Natural killer cell treated with Interleukin-12 subunit alpha and Interleukin-12 subunit beta and Interleukin-15 and Interleukin-18, amount 100 ng/mL, for 72 hours (primary cell): ENCODE measurements around the gene WASHC3. TPM values are rescaled to one million over a fixed set of nuclear protein-coding genes. Genes with fewer than 3 reads are reported as not detected.
"Not testable (repeated sequence)": the region's sequence is repeated elsewhere in the genome, so short reads cannot be mapped to it uniquely, and the experiment has no call there.

Experiments used
- ATAC-seq, 2 donors: fragments of 150-1000 bp; cut with Tn5 transposase in 1 of 2; sonication (Bioruptor Pico), chemical (Tn5 transposase) in 1 of 2; 2 replicates each; pipeline ENCODE4 v1.10.0; 2021
- DNase-seq: peaks from one replicate; pipeline ENCODE4 v3.0.0; 2022; ENCODE audit warnings: low spot score
- H3K27ac Mint-ChIP-seq, 2 donors: 1 replicate in 1 of 2; 2 replicates in 1 of 2; pipeline ENCODE4 v1.8.0; 2022; ENCODE audit warnings: mixed read lengths in 2 of 2, mild to moderate bottlenecking in 1 of 2, moderate library complexity in 1 of 2
- H3K27me3 Mint-ChIP-seq, 2 donors: 1 replicate in 1 of 2; 2 replicates in 1 of 2; pipeline ENCODE4 v1.8.0; 2022; ENCODE audit warnings: mixed read lengths in 2 of 2
- H3K36me3 Mint-ChIP-seq: one replicate; pipeline ENCODE4 v1.8.0; 2022; ENCODE audit warnings: mixed read lengths
- H3K4me1 Mint-ChIP-seq, 2 donors: 1 replicate in 1 of 2; 2 replicates in 1 of 2; pipeline ENCODE4 v1.8.0; 2022; ENCODE audit warnings: low read depth in 2 of 2, mixed read lengths in 2 of 2, mild to moderate bottlenecking in 1 of 2
- H3K4me3 Mint-ChIP-seq: one replicate; pipeline ENCODE4 v1.8.0; 2022; ENCODE audit warnings: mixed read lengths
- H3K9me3 Mint-ChIP-seq: 2 replicates; pipeline ENCODE4 v1.8.0; 2022; ENCODE audit warnings: mixed read lengths
- total RNA-seq, 2 donors: library from RNA; stranded (reverse); gene quantifications; one replicate each; pipeline ENCODE4 v1.2.3, GENCODE V29; 2022

The WASHC3 gene
- total RNA-seq, 2 donors from 2014 or later: 21.0 to 38.2 TPM

GRCh38 chr12:102026728-102027127 lies 35.1 kb downstream of the WASHC3 start:
- ATAC-seq: no peak

DNA sequence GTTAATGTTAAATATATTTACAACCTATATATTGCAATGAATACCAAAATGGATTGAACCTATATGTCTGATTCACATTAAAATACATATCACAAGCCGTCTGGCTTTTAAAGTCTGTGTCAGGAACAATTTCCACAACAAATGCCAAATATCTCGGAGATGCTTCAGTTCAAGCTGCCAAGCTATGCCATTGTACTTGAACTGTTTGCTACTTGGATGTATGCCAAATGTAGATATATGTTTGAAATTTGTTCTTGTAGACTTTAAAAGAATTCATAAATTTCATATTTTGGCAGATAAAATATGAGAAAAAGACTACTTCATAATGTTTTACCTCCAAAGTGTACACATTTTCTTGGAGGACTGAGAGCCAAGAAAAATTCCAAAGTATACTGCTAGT lies 37.0 kb downstream of the WASHC3 start:
- no peak for DNase-seq
- no peaks in the 10 kb centered on the region for H3K4me1 Mint-ChIP-seq
- no peaks in the 10 kb centered on the region for H3K9me3 Mint-ChIP-seq
- H3K27ac Mint-ChIP-seq: no peak overlapping the region
- no peak overlapping the region for H3K4me3 Mint-ChIP-seq
- H3K36me3 Mint-ChIP-seq: peaks cover 10% of the 10 kb centered on the region
- no peaks in the 10 kb centered on the region for H3K27me3 Mint-ChIP-seq
- no peak for ATAC-seq

More at GRCh38 chr12:102026728-102027127, 35.1 kb downstream of the WASHC3 start:
- Mint-ChIP-seq H3K4me1 (no peaks in the 10 kb centered on the region), H3K27me3 (no peaks in the 10 kb centered on the region), H3K4me3 (no peak overlapping the region), H3K27ac (no peak overlapping the region), H3K36me3 (peaks cover 10% of the 10 kb centered on the region), H3K9me3 (no peaks in the 10 kb centered on the region)
- DNase-seq: no peak

GRCh38 chr12:102023343-102023930 lies 38.4 kb downstream of the WASHC3 start:
- no peaks in the 10 kb centered on the region for H3K9me3 Mint-ChIP-seq
- no peak for ATAC-seq
- H3K27me3 Mint-ChIP-seq: no peaks in the 10 kb centered on the region
- H3K4me1 Mint-ChIP-seq: no peaks in the 10 kb centered on the region
- H3K36me3 Mint-ChIP-seq: peaks cover 6% of the 10 kb centered on the region
- no peak overlapping the region for H3K27ac Mint-ChIP-seq
- no peak for DNase-seq
- H3K4me3 Mint-ChIP-seq: no peak overlapping the region

GRCh38 chr12:102022286-102022685 lies 39.5 kb downstream of the WASHC3 start:
- no peaks in the 10 kb centered on the region for H3K9me3 Mint-ChIP-seq
- no peak for ATAC-seq
- H3K27ac Mint-ChIP-seq: no peak overlapping the region
- no peaks in the 10 kb centered on the region for H3K27me3 Mint-ChIP-seq
- no peak overlapping the region for H3K4me3 Mint-ChIP-seq
- no peaks in the 10 kb centered on the region for H3K4me1 Mint-ChIP-seq
- DNase-seq: no peak
- H3K36me3 Mint-ChIP-seq: peaks cover 6% of the 10 kb centered on the region

- no peak overlapping the region for H3K27ac Mint-ChIP-seq
- H3K4me3 Mint-ChIP-seq: no peak overlapping the region
- peaks cover 6% of the 10 kb centered on the region for H3K36me3 Mint-ChIP-seq
- no peak for DNase-seq
- H3K4me1 Mint-ChIP-seq: no peaks in the 10 kb centered on the region
- no peaks in the 10 kb centered on the region for H3K9me3 Mint-ChIP-seq
- no peaks in the 10 kb centered on the region for H3K27me3 Mint-ChIP-seq
- ATAC-seq: no peak
Measured at GRCh38 chr12:102021540-102022246, 40.1 kb downstream of the WASHC3 start.

GRCh38 chr12:102018607-102019006 lies 43.2 kb downstream of the WASHC3 start:
- H3K4me1 Mint-ChIP-seq, H3K27ac Mint-ChIP-seq, H3K9me3 Mint-ChIP-seq, H3K27me3 Mint-ChIP-seq, H3K4me3 Mint-ChIP-seq, H3K36me3 Mint-ChIP-seq, DNase-seq, ATAC-seq: not testable (repeated sequence)

- ATAC-seq (peak in 1 of 2 donors; percentile 82), DNase-seq (no peak)
- H3K4me1 Mint-ChIP-seq: no peaks in the 10 kb centered on the region
- no peaks in the 10 kb centered on the region for H3K36me3 Mint-ChIP-seq
- no peaks in the 10 kb centered on the region for H3K9me3 Mint-ChIP-seq
- H3K27ac Mint-ChIP-seq: no peak overlapping the region
- no peak overlapping the region for H3K4me3 Mint-ChIP-seq
- no peaks in the 10 kb centered on the region for H3K27me3 Mint-ChIP-seq
Measured at GRCh38 chr12:102016472-102016871, 45.3 kb downstream of the WASHC3 start.

DNA sequence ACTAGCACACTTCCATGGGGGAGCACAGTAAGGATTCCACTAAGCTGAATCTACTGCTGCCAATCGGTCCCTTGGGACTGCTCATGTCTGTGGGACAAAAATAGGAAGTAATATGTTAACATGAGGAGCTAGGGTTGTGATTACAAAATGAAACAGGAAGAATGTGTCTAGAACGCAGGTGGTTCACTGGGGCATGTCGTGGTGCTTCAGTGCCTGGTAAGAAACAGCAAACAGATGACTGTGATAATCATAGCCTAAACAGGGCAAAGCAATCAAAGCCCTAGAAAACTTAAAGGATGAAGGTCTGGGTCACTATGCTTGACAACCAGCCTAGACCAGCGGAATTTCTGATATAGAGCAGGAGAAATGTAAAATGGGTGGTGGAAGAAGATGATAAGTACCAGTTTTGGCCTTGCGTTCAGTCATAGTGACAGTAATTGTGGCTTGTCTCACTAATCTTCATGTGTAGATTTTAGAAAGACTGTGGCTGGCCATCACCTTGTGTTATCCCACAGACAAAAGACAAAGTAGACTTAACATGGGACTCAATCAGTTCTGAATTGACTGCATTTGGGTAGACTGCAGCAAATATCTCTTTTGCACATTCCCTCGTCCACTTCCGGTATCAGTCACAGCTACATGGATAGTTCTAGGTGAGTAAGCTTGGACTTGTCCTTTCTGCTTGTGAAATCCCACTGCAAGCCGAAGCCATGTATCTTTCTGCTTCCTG lies 51.4 kb downstream of the WASHC3 start:
- peaks cover 5% of the 10 kb centered on the region for H3K36me3 Mint-ChIP-seq
- no peaks in the 10 kb centered on the region for H3K9me3 Mint-ChIP-seq
- no peak overlapping the region for H3K27ac Mint-ChIP-seq
- peaks cover 0 to 5% of the 10 kb centered on the region in 2 donors for H3K4me1 Mint-ChIP-seq
- no peak overlapping the region for H3K4me3 Mint-ChIP-seq
- no peaks in the 10 kb centered on the region for H3K27me3 Mint-ChIP-seq
- DNase-seq: no peak
- no peak for ATAC-seq

DNA sequence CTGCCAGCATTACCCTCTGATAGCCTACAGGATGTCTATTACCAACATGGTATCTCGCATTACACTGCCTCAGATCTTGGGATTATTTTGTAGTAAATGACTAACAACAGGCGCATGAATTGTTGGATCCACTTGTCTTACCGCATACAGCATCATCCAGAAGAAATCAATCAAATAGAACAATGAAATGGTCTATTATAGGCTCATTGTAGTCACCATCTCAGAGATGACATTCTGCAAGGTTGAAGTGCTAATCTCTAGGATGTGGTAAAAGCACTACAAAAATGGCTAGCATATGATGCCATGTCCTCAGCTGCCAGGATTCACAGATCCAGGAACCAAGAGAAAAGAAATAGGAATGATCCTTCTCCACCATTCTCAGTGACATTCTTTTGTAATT lies 52.0 kb downstream of the WASHC3 start:
- Mint-ChIP-seq H3K36me3 (peaks cover 5% of the 10 kb centered on the region), H3K4me3 (no peak overlapping the region), H3K4me1 (peaks cover 0 to 5% of the 10 kb centered on the region in 2 donors), H3K9me3 (no peaks in the 10 kb centered on the region), H3K27ac (no peak overlapping the region), H3K27me3 (no peaks in the 10 kb centered on the region)
- DNase-seq: no peak
- no peak for ATAC-seq

DNA sequence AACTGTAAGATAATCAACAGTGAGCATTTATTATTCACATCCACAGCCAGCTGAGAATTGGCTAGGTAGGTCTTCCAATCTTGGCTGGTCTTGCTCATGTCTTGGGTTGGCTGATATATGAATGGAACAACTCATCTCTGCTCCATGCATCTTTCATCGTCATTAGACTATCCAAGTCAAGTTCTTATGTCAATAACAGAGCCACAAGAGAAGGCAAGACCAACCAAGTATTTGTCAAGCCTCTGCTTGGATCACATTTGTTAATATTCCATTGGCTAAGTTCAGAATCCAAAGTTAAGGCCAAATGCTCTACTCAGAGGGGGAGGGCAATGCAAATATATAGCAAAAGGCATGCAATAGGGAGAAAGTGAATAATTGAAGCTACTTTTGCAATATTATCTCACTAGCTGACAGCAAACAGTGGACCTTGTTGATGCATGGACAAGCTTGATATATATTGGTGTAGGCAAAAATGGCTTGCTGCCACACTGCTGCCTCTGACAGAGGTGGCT lies 53.1 kb downstream of the WASHC3 start:
- Mint-ChIP-seq H3K4me1 (peaks cover 0 to 5% of the 10 kb centered on the region in 2 donors), H3K4me3 (no peak overlapping the region), H3K27ac (no peak overlapping the region), H3K27me3 (no peaks in the 10 kb centered on the region), H3K9me3 (no peaks in the 10 kb centered on the region), H3K36me3 (peaks cover 5% of the 10 kb centered on the region)
- no peak for DNase-seq
- ATAC-seq: no peak

- Mint-ChIP-seq H3K9me3 (no peaks in the 10 kb centered on the region), H3K4me3 (no peak overlapping the region), H3K36me3 (peaks cover 5% of the 10 kb centered on the region), H3K27me3 (no peaks in the 10 kb centered on the region), H3K4me1 (peaks cover 0 to 2% of the 10 kb centered on the region in 2 donors), H3K27ac (no peak overlapping the region)
- DNase-seq (no peak), ATAC-seq (no peak)
Measured at GRCh38 chr12:102005256-102005655, 56.5 kb downstream of the WASHC3 start.

DNA sequence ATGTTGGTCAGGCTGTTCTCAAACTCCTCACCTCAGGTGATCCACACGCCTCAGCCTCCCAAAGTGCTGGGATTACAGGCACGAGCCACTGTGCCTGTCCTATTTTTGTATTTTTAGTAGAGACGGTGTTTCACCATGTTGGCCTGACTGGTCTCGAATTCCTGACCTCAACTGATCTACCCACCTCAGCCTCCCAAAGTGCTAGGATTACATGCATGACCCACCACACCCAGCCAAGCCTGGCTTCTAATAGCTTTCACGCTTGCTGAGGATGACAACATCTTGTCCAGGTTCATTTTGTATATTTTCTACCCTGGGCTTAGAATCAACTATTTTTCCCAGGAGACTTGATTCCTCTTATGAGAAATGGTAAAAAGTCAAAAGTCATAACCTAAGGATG lies 64.7 kb downstream of the WASHC3 start:
- ATAC-seq: no peak
- H3K27ac Mint-ChIP-seq: no peak overlapping the region
- H3K36me3 Mint-ChIP-seq: no peaks in the 10 kb centered on the region
- no peaks in the 10 kb centered on the region for H3K9me3 Mint-ChIP-seq
- H3K4me3 Mint-ChIP-seq: no peak overlapping the region
- DNase-seq: no peak
- H3K27me3 Mint-ChIP-seq: peaks cover 19 to 29% of the 10 kb centered on the region in 2 donors
- no peaks in the 10 kb centered on the region for H3K4me1 Mint-ChIP-seq

DNA sequence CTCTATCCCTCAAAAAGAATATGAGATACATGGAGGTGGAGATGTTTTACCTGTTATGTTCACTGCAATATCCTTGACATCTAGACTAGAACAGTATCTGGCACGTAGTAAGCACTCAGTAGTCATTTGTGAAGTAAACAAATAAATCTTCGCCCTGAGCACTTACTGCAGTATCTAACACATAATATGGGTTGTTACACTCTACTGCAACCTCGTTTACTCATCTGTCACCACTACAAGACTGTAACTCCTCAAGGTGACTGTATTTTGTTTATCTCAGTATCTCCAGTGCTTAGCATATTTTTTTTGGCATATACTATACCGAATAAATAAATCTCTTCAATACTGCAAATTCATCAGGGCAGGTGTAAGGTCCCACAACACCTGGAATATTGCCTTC lies 66.1 kb downstream of the WASHC3 start:
- H3K4me1 Mint-ChIP-seq: no peaks in the 10 kb centered on the region
- DNase-seq: no peak

DNA sequence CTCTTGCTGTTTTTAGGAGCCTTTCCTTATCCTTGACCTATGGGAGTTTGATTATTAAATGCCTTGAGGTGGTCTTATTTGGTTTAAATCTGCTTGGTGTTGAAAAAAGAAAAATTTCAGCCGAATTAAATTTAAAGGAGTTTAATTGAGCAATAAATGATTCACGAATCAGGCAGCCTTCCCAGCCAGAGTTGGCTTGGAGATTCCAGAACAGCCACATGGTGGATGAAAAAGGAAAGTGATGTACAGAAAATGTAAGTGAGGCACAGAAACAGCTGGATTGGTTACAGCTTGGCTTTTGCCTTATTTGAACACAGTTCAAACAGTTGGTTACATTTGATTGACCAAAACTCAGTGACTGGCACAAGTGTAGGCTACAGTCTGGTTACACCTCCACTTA lies 69.7 kb downstream of the WASHC3 start:
- Mint-ChIP-seq H3K27me3 (peaks cover 39 to 53% of the 10 kb centered on the region in 2 donors), H3K9me3 (no peaks in the 10 kb centered on the region), H3K36me3 (no peaks in the 10 kb centered on the region), H3K4me3 (no peak overlapping the region), H3K4me1 (no peaks in the 10 kb centered on the region), H3K27ac (no peak overlapping the region)
- DNase-seq (no peak), ATAC-seq (no peak)

More for the DNA sequence above, 66.1 kb downstream of the WASHC3 start:
- Mint-ChIP-seq H3K27ac (no peak overlapping the region), H3K36me3 (no peaks in the 10 kb centered on the region), H3K9me3 (no peaks in the 10 kb centered on the region), H3K4me3 (no peak overlapping the region), H3K27me3 (peaks cover 28 to 44% of the 10 kb centered on the region in 2 donors)
- ATAC-seq: no peak
